Astrocyte (in vitro differentiated cells and primary cell): ENCODE data around the gene HEXB. TPM values are rescaled to one million over a fixed set of nuclear protein-coding genes. Genes with fewer than 3 reads are reported as not detected.
"Not testable (repeated sequence)": the region's sequence is repeated elsewhere in the genome, so short reads cannot be mapped to it uniquely, and the experiment has no call there.

Experiments
- DNase-seq: peaks from one replicate; pipeline ENCODE4 v3.0.0-alpha.2; 2010; ENCODE audit warnings: low read depth
- FAIRE-seq: peaks from 2 replicates; lab custom pipeline; 2011; peaks lifted over from hg19 to GRCh38; lab: Jason Lieb, UNC
- H2AFZ ChIP-seq: 2 replicates; pipeline ENCODE4 v1.6.0; 2012; ENCODE audit warnings: low read depth, low read length, inconsistent platforms
- H3K27ac ChIP-seq: 2 replicates; pipeline ENCODE4 v1.5.1; 2011; ENCODE audit warnings: low read depth, low read length, inconsistent platforms
- H3K27me3 ChIP-seq: 2 replicates; pipeline ENCODE4 v1.6.0; 2011; ENCODE audit warnings: low read length, inconsistent platforms; ENCODE audit not compliant: insufficient read depth
- H3K36me3 ChIP-seq: 2 replicates; pipeline ENCODE4 v1.5.1; 2011; ENCODE audit warnings: low read length, inconsistent platforms; ENCODE audit not compliant: insufficient read depth
- H3K4me1 ChIP-seq: 2 replicates; pipeline ENCODE4 v1.5.1; 2011; ENCODE audit warnings: low read length, inconsistent platforms; ENCODE audit not compliant: insufficient read depth
- H3K4me2 ChIP-seq: 2 replicates; pipeline ENCODE4 v1.6.0; 2012; ENCODE audit warnings: low read length, inconsistent platforms
- H3K4me3 ChIP-seq: 2 replicates; pipeline ENCODE4 v1.5.1; 2011; ENCODE audit warnings: low read depth, mild to moderate bottlenecking, low read length, inconsistent platforms; ENCODE audit not compliant: insufficient read depth
- H3K79me2 ChIP-seq: 2 replicates; pipeline ENCODE4 v1.6.0; 2012; ENCODE audit warnings: mild to moderate bottlenecking, low read length, inconsistent platforms; ENCODE audit not compliant: insufficient read depth
- H3K9ac ChIP-seq: 2 replicates; pipeline ENCODE4 v1.6.0; 2012; ENCODE audit warnings: mild to moderate bottlenecking, low read length, inconsistent platforms
- H3K9me3 ChIP-seq: 2 replicates; pipeline ENCODE4 v1.5.1; 2012; ENCODE audit warnings: low read depth, mild to moderate bottlenecking, low read length, inconsistent platforms; ENCODE audit not compliant: insufficient read depth
- H4K20me1 ChIP-seq: 2 replicates; pipeline ENCODE4 v1.6.0; 2012; ENCODE audit warnings: low read length, inconsistent platforms; ENCODE audit not compliant: insufficient read depth
- H3K27ac Mint-ChIP-seq: one replicate; pipeline ENCODE4 v1.8.0; 2021; ENCODE audit warnings: mild to moderate bottlenecking, mixed read lengths; ENCODE audit not compliant: unreplicated experiment
- H3K27me3 Mint-ChIP-seq: one replicate; pipeline ENCODE4 v1.8.0; 2021; ENCODE audit warnings: low read depth, mixed read lengths; ENCODE audit not compliant: unreplicated experiment
- H3K36me3 Mint-ChIP-seq: one replicate; pipeline ENCODE4 v1.8.0; 2021; ENCODE audit warnings: low read depth, mixed read lengths; ENCODE audit not compliant: unreplicated experiment
- H3K4me1 Mint-ChIP-seq: one replicate; pipeline ENCODE4 v1.8.0; 2021; ENCODE audit warnings: low read depth, mixed read lengths; ENCODE audit not compliant: unreplicated experiment
- H3K4me3 Mint-ChIP-seq: one replicate; pipeline ENCODE4 v1.8.0; 2021; ENCODE audit warnings: mild to moderate bottlenecking, moderate library complexity, mixed read lengths; ENCODE audit not compliant: unreplicated experiment
- H3K9me3 Mint-ChIP-seq: one replicate; pipeline ENCODE4 v1.8.0; 2021; ENCODE audit warnings: mild to moderate bottlenecking, mixed read lengths; ENCODE audit not compliant: unreplicated experiment
- EZH2 ChIP-seq: IDR thresholded peaks from 2 replicates; pipeline ENCODE4 v1.6.1; 2012; ENCODE audit warnings: mild to moderate bottlenecking, low read length, inconsistent platforms; ENCODE audit not compliant: insufficient read depth
- total RNA-seq: library from RNA; stranded (reverse); gene quantifications from 2 replicates; pipeline ENCODE4 v1.2.1, GENCODE V29; 2021
- TF ChIP-seq, protein P1 (sequence below): IDR thresholded peaks from 2 replicates; pipeline ENCODE4 v1.5.1; 2011; ENCODE audit warnings: low read depth, mild to moderate bottlenecking, inconsistent platforms, low read length, moderate library complexity; ENCODE audit not compliant: insufficient read depth

HEXB gene
- total RNA-seq, 1 donor from 2014 or later = 96.3 TPM

DNA sequence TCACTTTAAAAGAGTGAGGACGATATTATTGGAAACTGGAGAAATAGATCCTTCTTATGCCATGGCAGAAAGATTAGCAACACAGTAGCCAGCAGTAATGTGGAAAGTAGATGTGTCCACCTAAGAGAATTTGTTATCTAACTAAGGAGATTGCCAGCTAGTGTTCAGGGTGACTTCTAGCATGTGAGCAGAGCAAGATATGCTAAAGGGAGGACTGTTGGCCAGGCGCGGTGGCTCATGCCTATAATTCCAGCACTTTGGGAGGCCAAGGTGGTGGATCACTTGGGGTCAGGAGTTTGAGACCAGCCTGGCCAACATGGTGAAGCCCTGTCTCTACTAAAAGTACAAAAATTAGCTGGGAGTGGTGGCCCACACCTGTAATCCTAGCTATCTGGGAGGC is 5.7 kb upstream of the HEXB start:
- H3K27me3 ChIP-seq, H3K4me3 ChIP-seq, H3K27ac ChIP-seq, H3K4me2 ChIP-seq, H3K9me3 Mint-ChIP-seq, H4K20me1 ChIP-seq, DNase-seq, H3K27ac Mint-ChIP-seq, H3K4me1 ChIP-seq, H3K36me3 Mint-ChIP-seq, H3K9me3 ChIP-seq, H3K4me3 Mint-ChIP-seq, FAIRE-seq, H3K79me2 ChIP-seq, H3K27me3 Mint-ChIP-seq, H2AFZ ChIP-seq, H3K36me3 ChIP-seq, H3K9ac ChIP-seq: not testable (repeated sequence)
- peaks cover 11% of the 10 kb centered on the region for H3K4me1 Mint-ChIP-seq

DNA sequence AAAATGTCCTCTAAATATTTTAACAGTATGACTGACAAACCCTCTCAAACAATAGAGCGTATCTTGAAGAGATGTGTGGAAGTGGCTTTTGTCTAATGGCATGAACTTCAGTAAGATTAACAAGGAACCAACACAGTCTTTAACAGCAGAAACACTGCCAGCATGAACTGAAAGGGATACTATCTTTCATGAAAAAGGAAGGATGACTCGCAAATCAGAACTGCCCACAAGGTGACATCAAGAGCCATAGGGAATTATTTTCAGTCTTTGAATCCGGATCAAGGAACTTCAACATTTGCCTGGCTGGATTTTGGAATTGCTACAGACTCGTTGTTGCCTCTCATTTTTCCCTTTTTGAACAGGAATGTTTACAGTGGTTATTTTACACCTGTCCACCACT is 5.1 kb upstream of the HEXB start:
- Mint-ChIP-seq H3K27me3 (no peaks in the 10 kb centered on the region), H3K36me3 (no peaks in the 10 kb centered on the region), H3K27ac (no peak overlapping the region), H3K9me3 (no peaks in the 10 kb centered on the region), H3K4me1 (peaks cover 11% of the 10 kb centered on the region), H3K4me3 (peak overlapping the region; percentile 57)
- Histone ChIP-seq H3K79me2 (no peaks in the 10 kb centered on the region), H3K4me3 (no peak overlapping the region), H3K9me3 (no peaks in the 10 kb centered on the region), H3K36me3 (no peaks in the 10 kb centered on the region), H3K4me1 (peaks cover 10% of the 10 kb centered on the region), H3K4me2 (peak overlapping the region; percentile 43), H3K27ac (no peak overlapping the region), H4K20me1 (no peaks in the 10 kb centered on the region), H3K9ac (no peak overlapping the region), H2AFZ (peak overlapping the region; percentile 14), H3K27me3 (no peaks in the 10 kb centered on the region)
- no peak for TF ChIP-seq EZH2
- TF ChIP-seq, protein P1, sequence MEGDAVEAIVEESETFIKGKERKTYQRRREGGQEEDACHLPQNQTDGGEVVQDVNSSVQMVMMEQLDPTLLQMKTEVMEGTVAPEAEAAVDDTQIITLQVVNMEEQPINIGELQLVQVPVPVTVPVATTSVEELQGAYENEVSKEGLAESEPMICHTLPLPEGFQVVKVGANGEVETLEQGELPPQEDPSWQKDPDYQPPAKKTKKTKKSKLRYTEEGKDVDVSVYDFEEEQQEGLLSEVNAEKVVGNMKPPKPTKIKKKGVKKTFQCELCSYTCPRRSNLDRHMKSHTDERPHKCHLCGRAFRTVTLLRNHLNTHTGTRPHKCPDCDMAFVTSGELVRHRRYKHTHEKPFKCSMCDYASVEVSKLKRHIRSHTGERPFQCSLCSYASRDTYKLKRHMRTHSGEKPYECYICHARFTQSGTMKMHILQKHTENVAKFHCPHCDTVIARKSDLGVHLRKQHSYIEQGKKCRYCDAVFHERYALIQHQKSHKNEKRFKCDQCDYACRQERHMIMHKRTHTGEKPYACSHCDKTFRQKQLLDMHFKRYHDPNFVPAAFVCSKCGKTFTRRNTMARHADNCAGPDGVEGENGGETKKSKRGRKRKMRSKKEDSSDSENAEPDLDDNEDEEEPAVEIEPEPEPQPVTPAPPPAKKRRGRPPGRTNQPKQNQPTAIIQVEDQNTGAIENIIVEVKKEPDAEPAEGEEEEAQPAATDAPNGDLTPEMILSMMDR = no peak
- FAIRE-seq (peak; percentile 93), DNase-seq (peak; percentile 23)

DNA sequence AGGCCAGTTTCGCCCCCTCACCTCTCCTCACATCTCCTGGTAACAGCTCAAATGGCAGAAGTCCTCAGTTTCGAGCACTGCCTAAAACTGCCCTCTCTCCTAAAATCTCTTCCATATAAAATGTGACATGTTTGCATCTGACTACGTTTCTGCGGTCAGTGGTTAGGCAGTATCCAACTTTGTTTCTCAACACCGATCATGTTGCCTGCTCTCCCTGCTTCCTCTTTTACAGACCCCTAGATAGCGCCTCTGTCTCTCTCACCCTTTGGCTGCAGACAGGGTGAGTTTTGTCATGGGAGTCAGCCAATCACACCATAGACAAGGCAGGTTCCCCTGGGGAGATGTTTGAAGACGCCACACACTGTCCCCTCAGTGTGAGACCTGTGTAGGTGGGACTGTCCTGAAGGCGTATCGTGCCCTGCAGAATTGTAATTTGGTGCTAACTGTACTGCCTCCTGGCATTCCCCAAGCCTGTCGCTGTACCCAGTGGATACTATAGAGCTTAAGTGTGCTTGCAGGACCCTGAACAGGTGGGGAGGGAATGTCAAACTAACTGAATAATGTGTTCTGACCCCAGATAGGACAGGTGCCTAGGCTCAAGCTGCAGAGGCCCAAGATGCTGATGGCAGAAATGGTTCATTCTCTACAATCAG is 1.1 kb downstream of the HEXB start:
- H2AFZ ChIP-seq = peak overlapping the region; percentile 89
- H3K9me3 ChIP-seq = no peaks in the 10 kb centered on the region

More for the DNA sequence above, 1.1 kb downstream of the HEXB start:
- FAIRE-seq (no peak), DNase-seq (peak; percentile 30)
- H3K27me3 Mint-ChIP-seq = no peaks in the 10 kb centered on the region
- no peaks in the 10 kb centered on the region for H3K9me3 Mint-ChIP-seq
- no peak overlapping the region for H3K27ac ChIP-seq
- no peaks in the 10 kb centered on the region for H3K36me3 Mint-ChIP-seq
- H4K20me1 ChIP-seq = peaks cover 17% of the 10 kb centered on the region
- H3K4me3 ChIP-seq = peak overlapping the region; percentile 88
- no peak for TF ChIP-seq EZH2
- TF ChIP-seq, protein P1 = no peak
- peak overlapping the region; percentile 94 for H3K4me2 ChIP-seq
- H3K36me3 ChIP-seq = peaks cover 4% of the 10 kb centered on the region
- no peaks in the 10 kb centered on the region for H3K27me3 ChIP-seq
- H3K79me2 ChIP-seq = peaks cover 21% of the 10 kb centered on the region
- H3K9ac ChIP-seq = peak overlapping the region; percentile 91
- H3K4me1 Mint-ChIP-seq = peaks cover 9% of the 10 kb centered on the region
- no peak overlapping the region for H3K27ac Mint-ChIP-seq
- H3K4me1 ChIP-seq = peaks cover 21% of the 10 kb centered on the region
- peak overlapping the region; percentile 79 for H3K4me3 Mint-ChIP-seq
